ENCODE measurements around the gene CLCN1. TPM values are rescaled to one million over a fixed set of nuclear protein-coding genes. Genes with fewer than 3 reads are reported as not detected.

The CLCN1 gene
- total RNA-seq, 3 donors from 2014 or later (not counting 1 experiment from before 2014, with no cell fraction given), result 0.16 to 0.19 TPM; not detected in 1

DNA sequence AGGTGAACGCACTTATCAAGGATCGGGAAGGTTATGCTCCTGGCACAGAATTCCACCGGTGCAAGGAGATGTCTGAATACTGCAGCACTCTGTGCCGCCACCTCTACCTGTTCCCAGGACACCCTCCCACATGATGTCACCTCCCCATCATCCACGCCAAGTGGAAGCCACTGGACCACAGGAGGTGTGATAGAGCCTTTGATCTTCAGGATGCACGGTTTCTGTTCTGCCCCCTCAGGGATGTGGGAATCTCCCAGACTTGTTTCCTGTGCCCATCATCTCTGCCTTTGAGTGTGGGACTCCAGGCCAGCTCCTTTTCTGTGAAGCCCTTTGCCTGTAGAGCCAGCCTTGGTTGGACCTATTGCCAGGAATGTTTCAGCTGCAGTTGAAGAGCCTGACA lies 11.0 kb upstream of the CLCN1 start:
- H3K9me3 Mint-ChIP-seq, result no peaks in the 10 kb centered on the region
- H3K27me3 ChIP-seq (ENCODE audit: control insufficient read depth, insufficient read depth, low read length), result no peaks in the 10 kb centered on the region
- peaks cover under 1% of the 10 kb centered on the region for H3K4me1 ChIP-seq (ENCODE audit: control insufficient read depth, insufficient read depth, low read length)
- no peak overlapping the region for H3K27ac ChIP-seq (ENCODE audit: low read length)
- DNase-seq (no peak), ATAC-seq (no peak)
- TF ChIP-seq, protein P1, sequence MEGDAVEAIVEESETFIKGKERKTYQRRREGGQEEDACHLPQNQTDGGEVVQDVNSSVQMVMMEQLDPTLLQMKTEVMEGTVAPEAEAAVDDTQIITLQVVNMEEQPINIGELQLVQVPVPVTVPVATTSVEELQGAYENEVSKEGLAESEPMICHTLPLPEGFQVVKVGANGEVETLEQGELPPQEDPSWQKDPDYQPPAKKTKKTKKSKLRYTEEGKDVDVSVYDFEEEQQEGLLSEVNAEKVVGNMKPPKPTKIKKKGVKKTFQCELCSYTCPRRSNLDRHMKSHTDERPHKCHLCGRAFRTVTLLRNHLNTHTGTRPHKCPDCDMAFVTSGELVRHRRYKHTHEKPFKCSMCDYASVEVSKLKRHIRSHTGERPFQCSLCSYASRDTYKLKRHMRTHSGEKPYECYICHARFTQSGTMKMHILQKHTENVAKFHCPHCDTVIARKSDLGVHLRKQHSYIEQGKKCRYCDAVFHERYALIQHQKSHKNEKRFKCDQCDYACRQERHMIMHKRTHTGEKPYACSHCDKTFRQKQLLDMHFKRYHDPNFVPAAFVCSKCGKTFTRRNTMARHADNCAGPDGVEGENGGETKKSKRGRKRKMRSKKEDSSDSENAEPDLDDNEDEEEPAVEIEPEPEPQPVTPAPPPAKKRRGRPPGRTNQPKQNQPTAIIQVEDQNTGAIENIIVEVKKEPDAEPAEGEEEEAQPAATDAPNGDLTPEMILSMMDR (IDR thresholded peaks at IDR 0.05), result no peak
- no peak overlapping the region for H3K4me3 ChIP-seq (ENCODE audit: low read length)
- H3K4me3 Mint-ChIP-seq, result no peak overlapping the region
- no peaks in the 10 kb centered on the region for H3K9me3 ChIP-seq (ENCODE audit: control insufficient read depth, insufficient read depth, low read length)
- H3K27ac Mint-ChIP-seq, result no peak overlapping the region
- H3K4me1 Mint-ChIP-seq, result peaks cover 16 to 24% of the 10 kb centered on the region in 2 donors
- intact Hi-C loops (cut with micrococcal nuclease), result loop anchor here (2.0 kb wide), 1 partner anchor 64 kb away; no protein-coding TSS in a partner anchor
- peaks cover 70% of the 10 kb centered on the region for H3K36me3 ChIP-seq (ENCODE audit: control insufficient read depth, insufficient read depth, low read length)
- H3K27me3 Mint-ChIP-seq (ENCODE audit: low read depth in 2 of 2), result no peaks in the 10 kb centered on the region
- WGBS (ENCODE audit: insufficient coverage), result 88% methylated on average over 6 of the region's 6 CpGs
- peaks cover 42% of the 10 kb centered on the region for H3K36me3 Mint-ChIP-seq

DNA sequence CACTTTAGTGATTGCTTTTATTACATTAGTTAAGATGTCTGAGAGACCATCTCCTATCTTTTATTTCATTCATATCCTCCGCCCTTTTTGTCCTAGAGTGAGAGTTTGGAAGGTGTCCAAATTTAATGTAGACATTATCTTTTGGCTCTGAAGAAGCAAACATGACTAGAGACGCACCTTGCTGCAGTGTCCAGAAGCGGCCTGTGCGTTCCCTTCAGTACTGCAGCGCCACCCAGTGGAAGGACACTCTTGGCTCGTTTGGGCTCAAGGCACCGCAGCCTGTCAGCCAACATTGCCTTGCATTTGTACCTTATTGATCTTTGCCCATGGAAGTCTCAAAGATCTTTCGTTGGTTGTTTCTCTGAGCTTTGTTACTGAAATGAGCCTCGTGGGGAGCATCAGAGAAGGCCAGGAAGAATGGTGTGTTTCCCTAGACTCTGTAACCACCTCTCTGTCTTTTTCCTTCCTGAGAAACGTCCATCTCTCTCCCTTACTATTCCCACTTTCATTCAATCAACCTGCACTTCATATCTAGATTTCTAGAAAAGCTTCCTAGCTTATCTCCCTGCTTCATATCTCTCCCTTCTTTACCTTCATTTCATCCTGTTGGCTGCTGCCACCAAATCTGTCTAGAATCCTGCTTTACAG lies 10.4 kb upstream of the CLCN1 start:
- Mint-ChIP-seq H3K4me1 (peaks cover 16 to 26% of the 10 kb centered on the region in 2 donors), H3K36me3 (peaks cover 36% of the 10 kb centered on the region), H3K4me3 (no peak overlapping the region), H3K27me3 (ENCODE audit: low read depth in 2 of 2) (no peaks in the 10 kb centered on the region), H3K27ac (peak overlapping the region in 1 of 2 donors; percentile 2), H3K9me3 (no peaks in the 10 kb centered on the region)
- TF ChIP-seq, protein P1 (IDR thresholded peaks at IDR 0.05), result peak; percentile 46
- Histone ChIP-seq H3K9me3 (ENCODE audit: control insufficient read depth, insufficient read depth, low read length) (no peaks in the 10 kb centered on the region), H3K27ac (ENCODE audit: low read length) (no peak overlapping the region), H3K36me3 (ENCODE audit: control insufficient read depth, insufficient read depth, low read length) (peaks cover 64% of the 10 kb centered on the region), H3K4me1 (ENCODE audit: control insufficient read depth, insufficient read depth, low read length) (peaks cover 6% of the 10 kb centered on the region), H3K4me3 (ENCODE audit: low read length) (no peak overlapping the region), H3K27me3 (ENCODE audit: control insufficient read depth, insufficient read depth, low read length) (no peaks in the 10 kb centered on the region)
- ATAC-seq, result peak; percentile 58 to 69 (median 66)
- peak; percentile 39 to 78 for DNase-seq
- intact Hi-C loops (cut with micrococcal nuclease), result loop anchor here (2.0 kb wide), 1 partner anchor 65 kb away; no protein-coding TSS in a partner anchor
- 81% methylated on average over 10 of the region's 10 CpGs for WGBS (ENCODE audit: insufficient coverage)

DNA sequence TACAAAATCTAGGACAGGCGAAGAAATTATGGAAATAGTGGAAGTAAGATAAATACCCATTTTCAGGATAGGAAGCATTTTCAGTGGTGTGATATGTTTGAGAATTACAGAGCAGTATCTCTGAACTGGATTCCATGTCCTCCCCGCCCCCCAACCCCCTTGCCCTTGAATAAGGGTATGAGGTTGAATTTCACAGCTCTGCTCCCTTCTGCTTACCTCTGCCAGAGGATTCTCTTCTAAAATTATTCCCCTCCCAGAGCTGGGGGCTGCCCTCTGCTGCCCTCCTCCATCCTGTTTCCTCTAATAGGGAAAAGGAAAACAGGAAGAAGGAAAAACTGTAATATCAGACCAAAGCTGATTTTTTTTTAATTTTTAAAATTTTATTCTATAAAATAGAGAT lies 7.3 kb upstream of the CLCN1 start:
- Mint-ChIP-seq H3K4me3 (no peak overlapping the region), H3K27me3 (ENCODE audit: low read depth in 2 of 2) (no peaks in the 10 kb centered on the region), H3K9me3 (no peaks in the 10 kb centered on the region), H3K36me3 (peaks cover 14% of the 10 kb centered on the region), H3K27ac (peak overlapping the region; percentile 0 to 7), H3K4me1 (peaks cover 29% of the 10 kb centered on the region in 2 donors)
- intact Hi-C loops (cut with micrococcal nuclease), result no loop called here
- no peaks in the 10 kb centered on the region for H3K9me3 ChIP-seq (ENCODE audit: control insufficient read depth, insufficient read depth, low read length)
- WGBS (ENCODE audit: insufficient coverage), result 100% methylated on average over 1 of the region's 2 CpGs
- DNase-seq (no peak), ATAC-seq (no peak)
- no peak overlapping the region for H3K27ac ChIP-seq (ENCODE audit: low read length)
- TF ChIP-seq, protein P1 (IDR thresholded peaks at IDR 0.05), result no peak
- H3K4me1 ChIP-seq (ENCODE audit: control insufficient read depth, insufficient read depth, low read length), result peaks cover 22% of the 10 kb centered on the region
- no peaks in the 10 kb centered on the region for H3K27me3 ChIP-seq (ENCODE audit: control insufficient read depth, insufficient read depth, low read length)
- H3K36me3 ChIP-seq (ENCODE audit: control insufficient read depth, insufficient read depth, low read length), result peaks cover 38% of the 10 kb centered on the region
- no peak overlapping the region for H3K4me3 ChIP-seq (ENCODE audit: low read length)

DNA sequence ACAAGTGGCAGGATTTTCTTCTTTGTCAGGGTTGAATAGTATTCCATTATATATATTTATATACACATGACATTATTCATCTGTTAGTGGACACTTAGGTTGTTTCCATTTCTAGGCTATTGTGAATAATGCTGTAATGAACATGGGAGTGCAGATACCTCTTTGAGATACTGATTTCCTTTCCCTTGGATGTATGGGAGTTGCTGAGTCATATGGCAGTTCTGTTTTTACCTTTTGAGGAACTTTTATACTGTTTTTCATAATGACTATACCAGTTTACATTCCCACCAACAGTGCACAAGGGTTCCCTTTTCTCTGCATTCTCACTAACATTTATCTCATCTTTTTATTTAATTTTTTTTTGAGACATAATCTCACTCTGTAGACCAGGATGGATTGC lies 1.8 kb upstream of the CLCN1 start:
- TF ChIP-seq, protein P1 (IDR thresholded peaks at IDR 0.05), result no peak
- H3K9me3 ChIP-seq (ENCODE audit: control insufficient read depth, insufficient read depth, low read length), result no peaks in the 10 kb centered on the region
- no peak for DNase-seq
- no peaks in the 10 kb centered on the region for H3K27me3 Mint-ChIP-seq (ENCODE audit: low read depth in 2 of 2)
- no peak for ATAC-seq
- H3K36me3 Mint-ChIP-seq, result no peaks in the 10 kb centered on the region
- H3K27me3 ChIP-seq (ENCODE audit: control insufficient read depth, insufficient read depth, low read length), result no peaks in the 10 kb centered on the region
- no peak overlapping the region for H3K27ac Mint-ChIP-seq
- H3K4me3 Mint-ChIP-seq, result no peak overlapping the region
- H3K27ac ChIP-seq (ENCODE audit: low read length), result no peak overlapping the region
- no peak overlapping the region for H3K4me3 ChIP-seq (ENCODE audit: low read length)
- no peaks in the 10 kb centered on the region for H3K9me3 Mint-ChIP-seq
- intact Hi-C loops (cut with micrococcal nuclease), result loop anchor here (5.0 kb wide), 1 partner anchor 63 kb away; no protein-coding TSS in a partner anchor
- no peaks in the 10 kb centered on the region for H3K36me3 ChIP-seq (ENCODE audit: control insufficient read depth, insufficient read depth, low read length)
- peaks cover 21 to 24% of the 10 kb centered on the region in 2 donors for H3K4me1 Mint-ChIP-seq
- peaks cover 28% of the 10 kb centered on the region for H3K4me1 ChIP-seq (ENCODE audit: control insufficient read depth, insufficient read depth, low read length)
